Posterior vena cava (tissue), 2 donors: ENCODE results near the gene PTPRN2. TPM values are rescaled to one million over a fixed set of nuclear protein-coding genes. Genes with fewer than 3 reads are reported as not detected.

ENCODE experiments used
- DNase-seq: peaks from one replicate; pipeline ENCODE4 v3.0.0-alpha.2; 2020; ENCODE audit warnings: low spot score
- intact Hi-C, 2 donors: fragments of 100-400 bp; cut with DNase I; formaldehyde crosslinking; loops; one replicate each; pipeline versions ENCODE4 v1.14.1 to v1.14.2; 2022 to 2023
- total RNA-seq, 2 donors: library from RNA; stranded (reverse); fragmentation: NEBNext Ultra II Directional; extraction: Animal tissue kit (Norgen Biotek cat#: 25700); gene quantifications; one replicate each; pipeline ENCODE4 v1.2.1, GENCODE V29; 2021
- donor health status: DM: yes; HTN: yes; CAD: no.
- donor health status: DM: yes; HTN: yes; CAD: no.

PTPRN2 gene
- total RNA-seq, 2 donors from 2014 or later, result 1.6 to 2.8 TPM

DNA sequence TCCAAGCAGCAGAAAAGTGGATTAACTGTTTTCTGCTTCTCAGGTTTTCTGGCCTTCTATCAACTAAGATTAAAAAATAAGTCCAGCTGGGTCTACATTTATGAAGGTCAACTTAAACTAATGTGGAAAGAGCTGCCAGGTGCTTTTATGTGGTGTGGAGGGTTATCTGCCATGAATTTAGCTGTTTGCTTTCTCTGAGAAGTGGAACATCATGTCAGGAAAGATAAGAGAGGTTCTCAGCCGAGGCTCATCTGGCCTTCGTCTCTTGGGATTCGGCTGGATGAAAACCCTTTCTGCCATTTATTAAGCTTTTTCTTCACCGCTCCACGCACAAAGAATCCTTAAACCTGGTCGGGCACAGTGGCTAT is 5.5 kb downstream of the PTPRN2 start:
- intact Hi-C loops, result no loop called here
- DNase-seq, result no peak

DNA sequence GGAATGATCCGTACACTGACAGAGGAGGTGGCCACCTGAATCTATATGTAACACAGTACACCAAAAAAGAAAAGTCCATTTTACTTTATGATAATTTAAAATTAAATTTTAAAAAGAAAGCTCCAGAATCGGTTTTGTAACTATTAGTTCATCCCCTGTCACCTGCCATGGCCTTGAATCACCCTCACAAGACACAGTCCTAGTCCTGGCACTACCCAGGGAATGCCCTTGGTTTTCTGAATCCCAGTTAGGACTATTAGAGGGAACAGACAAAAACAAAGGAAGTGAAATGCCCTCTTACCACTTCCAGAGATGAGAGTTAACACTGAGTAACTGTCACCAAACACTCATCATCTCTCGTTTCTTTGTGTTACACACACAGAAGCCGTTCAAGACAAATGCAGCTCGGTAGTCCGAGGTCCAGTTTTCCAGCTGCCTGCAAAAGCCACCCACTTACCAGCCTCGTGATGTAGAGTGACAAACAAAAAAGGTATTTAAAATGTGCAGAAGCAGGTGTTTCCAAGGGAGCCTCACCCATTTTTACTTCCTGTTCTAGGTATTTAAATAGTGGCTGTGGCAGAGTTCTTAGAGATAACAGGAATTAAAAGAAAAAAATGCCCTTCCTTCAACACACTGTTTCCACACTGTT is 6.1 kb downstream of the PTPRN2 start:
- DNase-seq, result no peak
- intact Hi-C loops, result no loop called here

DNA sequence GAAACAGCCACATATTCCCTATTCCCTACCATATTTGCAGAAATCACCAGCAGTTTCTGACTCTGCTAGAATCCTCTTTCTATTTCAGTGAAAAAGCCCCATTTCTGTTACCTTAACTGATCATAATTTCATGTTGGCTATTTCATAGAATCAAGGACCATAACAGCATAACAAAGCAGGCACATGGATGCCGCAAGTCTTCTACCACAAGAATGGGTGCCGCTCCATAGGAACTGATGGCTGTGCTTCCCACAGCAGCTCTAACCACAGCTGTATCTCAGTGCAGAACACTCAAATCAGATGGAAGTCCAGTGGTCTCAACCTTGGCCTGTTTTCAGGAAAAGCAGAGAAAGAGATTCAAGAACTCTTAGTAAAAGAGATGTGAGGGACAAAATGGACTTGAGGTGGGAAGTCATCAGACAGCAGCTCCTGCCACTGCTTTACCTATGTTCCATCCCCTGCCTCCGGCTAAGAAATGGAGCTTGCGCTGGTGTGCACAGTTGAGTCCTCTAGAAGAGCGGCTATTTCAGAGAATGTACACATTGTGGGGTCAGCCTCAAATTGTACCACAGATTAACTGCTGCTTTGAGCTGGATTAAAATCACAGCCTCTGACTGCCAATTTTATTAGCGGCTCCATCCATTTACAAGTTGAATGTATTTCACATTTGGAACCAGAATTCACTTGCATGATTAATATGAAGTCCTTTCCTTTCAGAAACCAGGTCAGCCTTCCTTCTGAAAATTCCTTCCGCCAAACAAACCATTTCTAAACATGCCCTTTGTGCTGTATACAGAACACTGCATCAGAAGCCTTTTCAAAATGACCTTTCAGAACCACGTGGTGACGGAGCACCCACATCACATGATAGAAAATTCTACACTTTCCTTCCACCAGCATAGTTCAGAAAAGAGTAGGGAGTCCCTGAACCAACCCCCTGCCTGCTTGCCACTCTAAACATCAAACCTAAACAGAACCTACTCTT is 7.7 kb downstream of the PTPRN2 start:
- intact Hi-C loops, result no loop called here
- DNase-seq, result no peak

DNA sequence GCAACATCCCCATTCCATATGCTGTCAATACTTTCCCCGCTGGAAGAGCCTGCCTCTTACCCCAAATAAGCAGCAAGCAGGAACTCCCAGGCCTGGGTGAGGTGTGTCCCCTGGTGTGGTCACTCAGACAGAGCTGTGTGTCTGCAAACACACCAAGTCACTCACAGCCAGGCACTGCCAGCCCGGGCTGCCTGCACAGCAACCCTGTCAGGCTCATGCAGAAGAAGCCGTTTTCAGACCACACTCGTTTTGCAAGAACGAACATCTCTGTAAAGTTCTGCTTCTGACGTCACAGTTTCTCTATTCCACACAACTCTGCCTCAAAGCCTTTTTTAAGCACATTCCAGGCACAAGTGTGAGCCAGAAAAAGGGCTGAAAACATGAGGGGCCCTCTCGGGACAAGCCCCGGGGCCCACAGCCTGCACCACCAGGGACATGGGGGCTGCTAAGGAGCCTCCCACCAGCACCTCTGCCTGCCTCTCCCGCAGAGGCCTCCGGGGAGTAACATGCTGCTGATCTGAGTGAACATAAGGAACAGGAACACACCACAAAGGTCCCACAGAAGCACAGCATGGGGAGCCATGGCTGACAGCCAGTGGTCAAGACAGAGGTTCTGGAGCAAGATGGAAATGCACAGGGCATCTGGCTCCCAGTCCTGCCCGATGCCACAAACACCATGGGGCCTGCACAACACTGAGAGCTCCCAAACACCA is 11.4 kb downstream of the PTPRN2 start:
- no peak for DNase-seq
- intact Hi-C loops, result no loop called here

DNA sequence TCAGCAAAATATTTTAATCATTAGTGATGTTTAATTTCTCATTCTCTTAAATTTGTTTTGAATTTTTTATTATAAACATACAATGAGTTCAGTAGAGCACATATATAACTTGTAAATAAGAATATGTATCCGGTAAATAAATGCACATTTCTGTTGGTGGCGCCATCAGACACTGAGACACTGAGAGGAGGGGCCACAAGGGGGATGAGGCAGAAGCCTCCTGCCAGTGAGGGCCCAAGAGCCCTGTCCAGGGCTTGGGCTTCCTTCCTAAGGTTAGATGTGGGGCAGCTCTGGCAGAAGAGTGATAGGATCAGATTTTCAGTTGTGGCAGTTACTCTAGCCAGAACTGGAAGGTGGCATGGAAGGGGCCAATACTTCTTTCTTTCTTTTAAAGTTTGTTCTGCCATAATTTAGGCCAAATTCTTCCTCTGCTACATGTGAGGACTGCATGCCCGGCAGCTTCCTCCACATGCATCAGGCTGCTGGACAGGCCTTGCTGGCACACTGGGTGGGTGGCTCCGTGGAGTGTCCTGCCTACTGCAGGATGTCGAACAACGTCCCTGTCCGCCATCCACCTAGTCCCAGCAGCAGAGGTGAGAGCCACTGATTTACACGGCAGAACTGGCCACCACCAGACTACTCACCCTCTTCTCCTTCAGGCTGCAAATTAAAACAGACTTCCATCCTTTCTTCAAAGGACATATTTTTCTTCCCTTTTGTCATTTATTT is 13.2 kb downstream of the PTPRN2 start:
- intact Hi-C loops, result no loop called here
- DNase-seq, result no peak

DNA sequence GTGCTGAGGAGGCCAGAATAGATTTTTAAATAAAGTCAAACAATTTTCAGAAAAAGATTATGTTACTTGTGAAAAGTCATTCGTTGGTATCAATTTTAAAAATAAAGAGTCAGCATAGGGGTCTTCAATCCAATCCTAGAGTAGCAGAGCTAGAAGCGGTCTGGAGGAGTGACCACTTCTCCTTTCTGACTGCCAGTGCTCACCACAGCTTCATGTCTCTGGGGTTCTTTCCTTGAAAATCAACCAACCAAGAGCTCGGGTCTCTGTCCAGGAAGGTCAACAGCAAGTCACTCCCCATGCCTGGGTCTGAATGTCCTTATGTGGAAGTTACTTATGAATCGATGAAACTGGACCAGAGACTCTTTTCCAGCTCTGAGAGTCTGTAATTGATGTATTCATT is 14.3 kb downstream of the PTPRN2 start:
- no peak for DNase-seq
- intact Hi-C loops, result no loop called here

DNA sequence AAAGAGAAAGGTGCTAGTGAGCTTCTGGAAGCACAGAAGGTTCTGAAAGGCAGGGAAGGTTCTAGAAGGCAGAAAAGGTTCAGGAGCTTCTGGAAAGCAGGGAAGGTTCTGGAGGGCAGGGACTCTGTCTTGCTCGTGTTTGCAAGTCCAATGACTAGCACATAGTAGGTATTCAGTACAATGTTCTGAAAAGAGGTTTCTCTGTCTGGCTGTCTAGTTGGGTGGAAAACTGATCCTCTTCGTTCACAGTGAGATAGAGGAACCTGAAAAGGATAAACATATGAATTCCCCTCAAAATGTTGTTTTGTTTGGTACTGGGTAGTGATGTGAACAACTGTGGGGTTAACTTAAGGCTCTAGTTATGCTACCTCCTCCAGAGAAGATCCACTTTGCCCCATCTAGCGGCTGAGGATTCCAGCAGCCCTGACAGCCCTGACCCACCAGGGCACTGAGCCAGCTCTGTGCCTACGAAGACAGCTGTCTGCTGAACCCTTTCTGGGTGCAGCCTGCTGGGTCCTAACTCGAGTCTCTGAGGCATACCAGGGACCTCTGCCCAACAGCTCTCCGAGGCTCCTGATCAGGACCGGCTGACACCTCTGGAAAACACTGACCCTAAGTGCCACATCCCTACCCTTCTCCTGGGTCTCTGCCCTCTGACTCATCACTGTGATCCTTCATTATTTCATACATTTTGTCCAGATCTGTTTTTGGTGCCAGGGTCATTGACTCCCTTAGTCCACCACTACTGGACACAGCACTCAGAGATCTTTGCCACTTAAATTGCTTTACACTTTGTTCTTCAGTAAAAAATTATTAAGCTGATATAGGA is 15.4 kb downstream of the PTPRN2 start:
- intact Hi-C loops, result no loop called here
- DNase-seq, result no peak

DNA sequence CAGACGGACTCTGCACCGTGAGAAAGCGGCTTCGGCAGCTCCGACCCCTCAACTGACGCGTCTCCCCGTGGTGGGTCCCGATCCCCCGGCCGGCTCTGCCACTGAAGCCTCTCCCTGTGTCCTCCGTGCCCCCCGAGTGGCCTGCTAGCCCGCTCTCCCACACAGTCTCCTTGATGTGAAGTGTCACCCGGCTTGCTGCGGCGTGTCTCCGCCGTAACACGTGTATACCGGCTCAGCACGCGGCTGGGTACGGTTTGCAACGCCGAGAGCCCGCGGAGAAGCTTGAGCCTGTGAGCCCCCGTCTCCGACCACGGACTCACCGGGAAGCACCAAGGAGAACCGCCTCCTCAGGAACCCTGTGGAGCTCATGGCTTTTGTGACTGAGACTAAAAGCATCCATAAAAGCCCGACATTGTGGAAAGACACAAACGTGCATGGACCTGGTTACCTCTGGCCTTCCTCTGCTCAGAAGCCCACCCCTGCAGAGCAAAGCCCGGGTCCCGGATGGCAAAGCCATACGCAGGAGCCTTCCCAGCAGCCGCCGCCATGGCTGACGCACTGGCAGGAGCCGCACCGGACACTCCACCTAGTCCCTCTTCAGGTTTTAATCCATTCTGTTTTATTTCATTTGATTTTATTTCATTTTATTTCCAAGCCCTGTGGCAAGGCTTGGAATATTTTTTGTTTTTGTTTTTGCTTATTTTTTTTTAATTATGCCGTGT is 17.0 kb downstream of the PTPRN2 start:
- intact Hi-C loops, result no loop called here
- peak; percentile 74 for DNase-seq

DNA sequence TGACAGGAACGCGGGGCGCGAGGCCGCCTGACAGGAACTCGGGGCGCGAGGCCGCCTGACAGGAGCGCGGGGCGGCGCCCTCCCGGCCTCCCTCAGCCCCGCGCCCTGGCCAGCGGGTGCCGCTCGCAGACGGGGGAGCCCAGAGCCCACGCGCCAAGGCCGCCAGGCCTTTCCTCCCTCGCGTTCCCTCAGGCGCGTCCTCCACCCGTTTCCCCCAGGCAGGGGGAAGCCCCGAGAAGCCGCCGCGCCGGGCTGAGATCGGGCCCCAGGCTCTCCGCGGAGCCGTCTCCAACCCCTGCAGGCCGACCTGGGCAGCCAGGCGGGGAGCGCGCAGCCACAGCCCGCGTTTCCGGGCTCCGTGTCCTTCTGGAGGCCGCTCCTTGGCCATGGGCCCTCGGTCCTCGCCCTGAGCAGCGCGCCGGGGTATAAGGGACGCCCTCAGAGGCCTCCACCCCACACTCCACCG is 17.7 kb downstream of the PTPRN2 start:
- peak; percentile 72 for DNase-seq
- intact Hi-C loops, result no loop called here

DNA sequence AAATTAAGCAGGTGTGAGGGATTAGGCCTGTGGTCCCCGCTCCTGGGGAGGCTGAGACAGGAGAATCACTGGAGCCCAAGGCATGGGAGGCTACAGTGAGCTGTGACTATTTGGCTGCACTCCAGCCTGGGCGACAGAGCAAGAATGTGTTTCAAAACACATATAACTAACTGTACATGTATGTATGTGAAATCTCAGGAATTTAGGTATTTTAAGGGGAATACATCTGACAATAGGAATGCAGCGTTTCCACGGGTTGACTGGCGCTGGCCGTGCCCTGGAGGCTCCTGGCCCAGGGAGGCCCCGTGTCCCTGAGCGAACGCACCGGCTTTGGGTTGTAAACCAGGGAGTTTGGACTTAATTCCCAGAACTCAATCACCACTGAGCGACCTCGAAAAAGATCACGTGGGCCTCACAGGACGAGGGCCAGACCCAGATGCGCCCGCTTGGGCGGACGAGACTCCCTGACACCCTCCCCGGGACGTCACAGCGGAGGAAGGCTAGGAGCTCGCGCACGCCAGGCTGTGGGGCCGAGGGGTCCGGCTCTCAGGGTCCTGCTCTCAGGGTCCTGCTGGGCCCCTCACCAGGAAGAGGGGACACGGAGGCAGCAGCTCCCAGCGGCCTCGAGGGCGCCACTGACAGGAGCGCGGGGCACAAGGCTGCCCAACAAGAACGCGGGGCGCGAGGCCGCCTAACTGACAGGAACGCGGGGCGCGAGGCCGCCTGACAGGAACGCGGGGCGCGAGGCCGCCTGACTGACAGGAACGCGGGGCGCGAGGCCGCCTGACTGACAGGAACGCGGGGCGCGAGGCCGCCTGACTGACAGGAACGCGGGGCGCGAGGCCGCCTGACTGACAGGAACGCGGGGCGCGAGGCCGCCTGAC is 18.4 kb downstream of the PTPRN2 start:
- intact Hi-C loops, result no loop called here
- peak; percentile 77 for DNase-seq

DNA sequence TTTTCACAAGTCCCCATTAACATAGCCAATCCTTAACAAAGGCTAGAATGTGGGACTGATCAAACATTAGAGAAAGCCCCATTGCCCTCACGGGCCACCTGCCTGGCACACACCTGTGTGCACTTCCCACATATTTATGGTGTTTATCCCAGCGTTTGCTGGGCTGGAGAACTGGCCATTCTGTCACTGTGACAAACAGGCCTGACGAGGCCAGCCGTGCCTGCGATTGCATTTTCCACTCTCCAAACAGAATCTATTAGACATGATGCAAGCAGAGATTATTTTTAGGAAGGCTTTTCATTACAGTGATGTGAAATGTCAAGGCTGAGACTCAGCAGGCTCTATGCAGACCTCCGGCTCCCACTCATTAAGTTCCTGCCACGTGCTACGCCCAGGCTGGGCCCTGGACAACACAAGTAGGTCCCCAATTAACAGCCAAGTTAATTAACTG is 20.4 kb downstream of the PTPRN2 start:
- intact Hi-C loops, result no loop called here
- DNase-seq, result no peak

DNA sequence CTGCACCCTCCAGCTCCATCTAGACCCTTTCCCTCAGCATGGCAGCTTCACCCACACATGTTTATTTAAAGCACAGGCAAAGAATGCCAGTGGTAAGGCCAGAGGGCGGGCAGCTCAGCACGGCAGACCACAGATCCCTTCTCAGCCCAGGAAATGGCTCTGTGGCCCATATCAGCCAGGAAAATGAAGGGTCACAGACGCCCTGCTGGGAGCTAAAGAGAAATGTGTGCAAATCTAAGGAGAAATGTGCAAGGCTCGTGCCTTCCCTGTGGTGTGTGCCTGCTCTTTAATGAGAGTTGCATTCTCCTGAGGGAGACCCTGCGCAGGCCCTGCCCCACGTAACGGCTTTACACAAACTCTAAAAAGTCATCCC is 23.0 kb downstream of the PTPRN2 start:
- intact Hi-C loops, result no loop called here
- DNase-seq, result no peak

DNA sequence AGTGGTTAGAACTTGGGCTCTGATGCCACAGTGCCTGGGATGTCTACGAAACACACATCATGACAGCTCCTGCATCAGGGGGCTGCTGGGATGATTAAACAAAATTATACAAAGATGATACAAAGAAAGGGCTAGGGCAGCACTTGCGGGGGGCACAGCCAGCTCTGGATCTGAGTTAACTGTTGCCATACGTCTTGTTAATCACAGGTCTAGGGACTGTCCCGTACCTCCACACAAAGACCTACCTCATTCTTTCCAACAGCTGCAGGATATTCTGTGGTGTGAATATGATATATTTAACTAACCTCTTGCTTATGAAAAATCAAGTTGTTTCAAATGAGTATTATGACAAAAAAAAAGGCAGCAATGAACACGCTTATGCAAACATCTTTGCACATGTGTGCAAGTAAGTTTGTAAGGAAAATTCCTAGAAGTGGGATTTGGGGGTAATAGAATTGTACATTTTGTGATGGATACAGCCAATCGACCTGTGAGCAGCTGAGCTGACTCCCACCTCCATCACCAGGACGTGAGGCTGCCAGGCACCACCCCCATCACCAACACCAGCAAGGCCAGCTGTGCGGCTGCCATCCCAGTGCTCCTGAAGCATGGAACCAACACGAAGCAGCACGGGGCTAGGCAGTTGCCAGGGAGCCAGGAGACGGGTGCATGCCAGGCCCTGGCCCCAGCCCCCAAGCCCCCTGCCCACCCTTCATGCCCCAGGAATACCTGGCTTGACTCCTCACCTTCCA is 23.5 kb downstream of the PTPRN2 start:
- intact Hi-C loops, result no loop called here
- peak; percentile 69 for DNase-seq

DNA sequence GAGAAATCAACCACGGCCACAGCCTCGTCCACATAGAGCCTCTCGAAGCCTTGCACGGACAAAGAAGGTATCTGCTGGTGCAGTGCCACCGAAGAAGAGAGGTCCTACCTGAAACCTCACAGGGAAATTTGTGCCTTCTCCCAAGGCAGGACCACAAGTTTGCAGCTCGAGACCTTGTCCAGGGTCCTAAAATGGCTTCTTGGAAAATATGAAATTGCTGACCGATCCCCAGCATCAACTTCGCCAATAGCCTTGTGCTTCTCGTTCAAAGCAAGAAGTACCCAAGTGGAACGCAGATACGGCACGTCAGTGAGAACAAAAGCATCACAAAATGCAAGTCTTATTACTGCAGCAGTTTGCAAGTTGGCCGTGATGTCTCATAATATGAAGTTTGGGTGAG is 24.6 kb downstream of the PTPRN2 start:
- intact Hi-C loops, result no loop called here
- peak; percentile 56 for DNase-seq

DNA sequence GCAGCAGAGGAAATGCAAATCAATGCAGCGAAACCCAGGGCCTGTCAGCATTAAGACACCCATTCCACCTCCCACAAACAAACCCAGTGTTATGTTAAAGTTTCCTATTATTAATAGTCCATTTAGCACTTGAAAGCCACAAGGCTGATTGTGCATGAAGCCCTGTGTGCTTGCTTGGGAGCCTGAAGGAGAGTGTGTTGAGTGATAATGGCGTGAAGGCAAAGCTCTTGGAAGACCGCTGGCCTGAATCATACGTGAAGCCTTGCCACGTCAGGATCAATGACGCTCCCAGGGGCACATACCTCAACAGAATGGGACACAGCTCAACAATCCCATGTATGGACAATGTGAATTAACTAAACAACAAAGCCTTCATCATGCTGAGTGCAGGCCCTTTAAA is 25.1 kb downstream of the PTPRN2 start:
- no peak for DNase-seq
- intact Hi-C loops, result no loop called here

DNA sequence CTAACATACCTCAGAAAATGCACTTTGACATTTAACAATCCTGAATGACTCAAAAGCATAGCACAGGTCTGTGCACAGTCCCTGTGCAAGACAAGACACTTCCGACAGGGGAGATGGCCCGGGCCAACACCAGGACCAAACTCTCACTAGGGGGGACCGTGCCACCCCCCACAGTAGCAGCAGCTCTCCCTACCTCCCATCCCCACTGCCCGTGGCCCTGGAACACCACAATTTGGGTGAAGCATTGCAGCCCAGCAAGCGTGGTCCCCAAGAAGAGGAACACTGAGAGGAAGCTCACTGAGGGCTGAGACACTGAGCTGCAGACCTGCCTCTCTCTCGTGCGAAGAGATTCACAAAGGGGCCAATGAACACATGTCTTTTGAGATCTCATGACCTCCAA is 26.0 kb downstream of the PTPRN2 start:
- peak; percentile 59 for DNase-seq
- intact Hi-C loops, result no loop called here
